Spleen (tissue), 11 donors: ENCODE data around the gene SLC34A1. TPM values are rescaled to one million over a fixed set of nuclear protein-coding genes. Genes with fewer than 3 reads are reported as not detected.
A peak's percentile ranks its signal among the peaks of the same experiment; 100 is the strongest.

Experiments
- DNase-seq: peaks from one replicate; pipeline ENCODE4 v3.0.0-alpha.2; 2020
- H3K27ac ChIP-seq, 8 donors: fragments of 200-600 bp; sonication (generic) in 7 of 8; 1 replicate in 4 of 8; 2 replicates in 4 of 8; pipeline versions ENCODE4 v1.5.0 to v1.8.0; 2016 to 2021; ENCODE audit warnings: inconsistent platforms in 4 of 8, mild to moderate bottlenecking in 4 of 8, moderate library complexity in 1 of 8
- H3K27me3 ChIP-seq, 7 donors: fragments of 200-600 bp; sonication (generic) in 6 of 7; replicated peaks in 1 of 7; 1 replicate in 4 of 7; 2 replicates in 3 of 7; pipeline versions ENCODE4 v1.5.0 to v1.8.0; 2016 to 2021; ENCODE audit warnings: inconsistent platforms in 3 of 7, mild to moderate bottlenecking in 1 of 7
- H3K36me3 ChIP-seq, 6 donors: fragments of 200-600 bp; sonication (generic) in 5 of 6; 1 replicate in 4 of 6; 2 replicates in 2 of 6; pipeline versions ENCODE4 v1.5.0 to v1.8.0; 2016 to 2021; ENCODE audit warnings: inconsistent platforms in 2 of 6
- H3K4me1 ChIP-seq, 6 donors: fragments of 200-600 bp; sonication (generic) in 5 of 6; 1 replicate in 3 of 6; 2 replicates in 3 of 6; pipeline versions ENCODE4 v1.5.0 to v1.8.0; 2016 to 2021; ENCODE audit warnings: inconsistent platforms in 3 of 6
- H3K4me3 ChIP-seq, 8 donors: fragments of 200-600 bp; sonication (generic) in 7 of 8; 1 replicate in 4 of 8; 2 replicates in 4 of 8; pipeline versions ENCODE4 v1.5.0 to v1.8.0; 2016 to 2021; ENCODE audit warnings: inconsistent platforms in 4 of 8, mild to moderate bottlenecking in 4 of 8, moderate library complexity in 2 of 8
- H3K9me3 ChIP-seq, 8 donors: fragments of 200-600 bp; sonication (generic) in 7 of 8; 1 replicate in 4 of 8; 2 replicates in 4 of 8; pipeline versions ENCODE4 v1.5.0 to v1.8.0; 2016 to 2021; ENCODE audit warnings: inconsistent platforms in 4 of 8
- CTCF ChIP-seq, 11 experiments: fragments of 200-600 bp in 7 of 11; fragments of 450-650 bp in 4 of 11; sonication (generic) in 4 of 11; IDR thresholded peaks in 8 of 11; conservative IDR thresholded peaks in 3 of 11; 1 replicate in 7 of 11; 2 replicates in 4 of 11; pipeline versions ENCODE4 v1.4.0 to v1.8.0; 2016 to 2021; ENCODE audit warnings: antibody characterized with exemption in 11 of 11, inconsistent platforms in 4 of 11, mild to moderate bottlenecking in 1 of 11
- POLR2A ChIP-seq, 3 donors: fragments of 450-650 bp; IDR thresholded peaks; one replicate each; pipeline ENCODE4 v1.5.1; 2017; ENCODE audit warnings: antibody characterized with exemption in 3 of 3, mild to moderate bottlenecking in 1 of 3
- POLR2AphosphoS5 ChIP-seq, 3 donors: sonication (generic); formaldehyde crosslinking; IDR thresholded peaks; one replicate each; pipeline ENCODE4 v1.5.1; 2017; ENCODE audit warnings: antibody characterized with exemption in 3 of 3
- WGBS, 5 donors: extraction: QIAGEN DNeasy Blood & Tissue Kit in 3 of 5; methylation state at CpG; one replicate each; pipeline versions ENCODE4 v1.1.5 to v1.1.7; 2013 to 2018; 5-methylcytosine and 5-hydroxymethylcytosine counted together
- intact Hi-C: fragments of 100-400 bp; cut with DNase I; formaldehyde crosslinking; loops from one replicate; pipeline ENCODE4 v1.15.0; 2023; ENCODE audit warnings: low total_unique reads
- polyA plus RNA-seq, 3 donors: library from polyadenylated mRNA; stranded (reverse); fragments of 200-250 nt; gene quantifications; one replicate each; pipeline ENCODE4 v1.2.1, GENCODE V29; 2013
- total RNA-seq, 7 donors: library from RNA; depleted of rRNA in 3 of 7; stranded (reverse); fragments of >200 nt in 3 of 7; fragmentation: NEBNext Ultra II Directional in 4 of 7; extraction: Animal tissue kit (Norgen Biotek cat#: 25700) in 4 of 7; gene quantifications; one replicate each; pipeline versions ENCODE4 v1.1.0 to v1.2.1, GENCODE V29; 2016 to 2021
- donor health status: healthy with polysubstance abuse.
- donor health status: DM: no; HTN: no; CAD: no; lungs with moderate emphysema.
- donor health status: DM: no; HTN: no; CAD: no.
- donor health status: Bipolar disorder and iron deficiency.
- donor health status: healthy.
- donor health status: DM: no; HTN: no; CAD: no.
- donor health status: DM: yes; HTN: yes; CAD: no.

Gene SLC34A1
- total and polyA plus RNA-seq, 10 donors: 0.02 to 0.77 (median 0.14) TPM; not detected in 3

GRCh38 chr5:177343777-177344176 is 40.5 kb upstream of the SLC34A1 start:
- no peak for TF ChIP-seq POLR2A (IDR thresholded peaks at IDR 0.05)
- TF ChIP-seq CTCF (IDR thresholded peaks at IDR 0.05 in 8 of 11, conservative IDR thresholded peaks at IDR 0.05 in 3 of 11): no peak
- no peak for TF ChIP-seq POLR2AphosphoS5 (IDR thresholded peaks at IDR 0.05)
- DNase-seq: peak; percentile 19
- peaks cover 0 to 100% (median 43%) of the 10 kb centered on the region in 6 donors for H3K36me3 ChIP-seq
- no peak overlapping the region for H3K4me3 ChIP-seq
- H3K27me3 ChIP-seq: no peaks in the 10 kb centered on the region
- H3K4me1 ChIP-seq: peaks cover 10 to 94% (median 39%) of the 10 kb centered on the region in 6 donors
- WGBS, 5 donors: 93 to 97% (median 96%) methylated on average over 6 of the region's 6 CpGs
- intact Hi-C loops: no loop called here
- no peak overlapping the region for H3K27ac ChIP-seq
- no peaks in the 10 kb centered on the region for H3K9me3 ChIP-seq

- Histone ChIP-seq H3K4me3 (no peak overlapping the region), H3K27me3 (no peaks in the 10 kb centered on the region), H3K9me3 (no peaks in the 10 kb centered on the region), H3K36me3 (peaks cover 0 to 100% (median 48%) of the 10 kb centered on the region in 6 donors), H3K4me1 (peaks cover 21 to 94% (median 41%) of the 10 kb centered on the region in 6 donors), H3K27ac (no peak overlapping the region)
- DNase-seq: peak; percentile 17
- WGBS, 5 donors: 94 to 98% (median 95%) methylated on average over 6 of the region's 6 CpGs
- intact Hi-C loops: no loop called here
- TF ChIP-seq POLR2A (IDR thresholded peaks at IDR 0.05) (no peak), POLR2AphosphoS5 (IDR thresholded peaks at IDR 0.05) (no peak), CTCF (IDR thresholded peaks at IDR 0.05 in 8 of 11, conservative IDR thresholded peaks at IDR 0.05 in 3 of 11) (no peak)
These were observed 39.3 kb upstream of the SLC34A1 start for GRCh38 chr5:177344891-177345290.

- TF ChIP-seq POLR2A (IDR thresholded peaks at IDR 0.05): no peak
- H3K36me3 ChIP-seq: peaks cover 0 to 85% (median 44%) of the 10 kb centered on the region in 6 donors
- WGBS, 5 donors: 77 to 96% (median 82%) methylated on average over 4 of the region's 4 CpGs
These were observed 37.4 kb upstream of the SLC34A1 start for GRCh38 chr5:177346820-177347219.

DNA sequence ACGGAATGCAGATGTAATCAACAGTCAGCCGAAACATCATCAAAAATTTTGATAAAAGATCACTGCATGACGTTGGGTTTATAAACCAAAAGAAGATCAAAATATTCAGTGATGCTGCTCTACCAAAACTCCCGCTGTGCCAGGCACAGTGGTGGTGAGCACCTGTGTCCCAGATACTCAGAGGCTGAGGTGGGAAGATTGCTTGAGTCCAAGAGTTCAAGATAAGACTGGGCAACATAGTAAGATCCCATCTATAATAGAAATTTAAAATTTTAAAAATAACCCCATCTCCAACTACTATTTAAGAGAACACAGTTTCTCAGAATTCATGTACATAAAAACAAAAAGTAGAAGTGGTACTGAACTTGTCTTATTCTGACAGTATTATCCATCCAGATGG is 36.5 kb upstream of the SLC34A1 start:
- WGBS, 5 donors: 88 to 98% (median 90%) methylated on average over 4 of the region's 4 CpGs
- no peaks in the 10 kb centered on the region for H3K27me3 ChIP-seq
- H3K27ac ChIP-seq: no peak overlapping the region
- peaks cover 0 to 77% (median 40%) of the 10 kb centered on the region in 6 donors for H3K36me3 ChIP-seq
- no peaks in the 10 kb centered on the region for H3K9me3 ChIP-seq
- H3K4me3 ChIP-seq: no peak overlapping the region
- intact Hi-C loops: no loop called here
- DNase-seq: peak; percentile 4
- peaks cover 33 to 96% (median 60%) of the 10 kb centered on the region in 6 donors for H3K4me1 ChIP-seq
- TF ChIP-seq CTCF (IDR thresholded peaks at IDR 0.05 in 8 of 11, conservative IDR thresholded peaks at IDR 0.05 in 3 of 11): no peak
- no peak for TF ChIP-seq POLR2A (IDR thresholded peaks at IDR 0.05)
- TF ChIP-seq POLR2AphosphoS5 (IDR thresholded peaks at IDR 0.05): no peak

More at GRCh38 chr5:177346820-177347219, 37.4 kb upstream of the SLC34A1 start:
- peak; percentile 1 for DNase-seq
- intact Hi-C loops: no loop called here
- no peaks in the 10 kb centered on the region for H3K27me3 ChIP-seq
- no peak overlapping the region for H3K27ac ChIP-seq
- no peaks in the 10 kb centered on the region for H3K9me3 ChIP-seq
- H3K4me3 ChIP-seq: no peak overlapping the region
- peaks cover 33 to 96% (median 51%) of the 10 kb centered on the region in 6 donors for H3K4me1 ChIP-seq

GRCh38 chr5:177349362-177349647 is 34.9 kb upstream of the SLC34A1 start:
- Histone ChIP-seq H3K4me1 (peaks cover 33 to 96% (median 65%) of the 10 kb centered on the region in 6 donors), H3K4me3 (peak overlapping the region in 1 of 8 donors; percentile 83), H3K9me3 (no peaks in the 10 kb centered on the region), H3K36me3 (peaks cover 0 to 61% (median 33%) of the 10 kb centered on the region in 6 donors), H3K27me3 (no peaks in the 10 kb centered on the region), H3K27ac (no peak overlapping the region)
- DNase-seq: no peak
- intact Hi-C loops: no loop called here
- WGBS, 5 donors: 60 to 77% (median 71%) methylated on average over 3 of the region's 3 CpGs
- TF ChIP-seq CTCF (IDR thresholded peaks at IDR 0.05 in 8 of 11, conservative IDR thresholded peaks at IDR 0.05 in 3 of 11) (no peak), POLR2A (IDR thresholded peaks at IDR 0.05) (no peak), POLR2AphosphoS5 (IDR thresholded peaks at IDR 0.05) (no peak)
